Measurements from ENCODE around the gene ZNF282. TPM values are rescaled to one million over a fixed set of nuclear protein-coding genes. Genes with fewer than 3 reads are reported as not detected.

ZNF282 gene
- total RNA-seq, 1 donor from 2014 or later = 53.5 TPM

GRCh38 chr7:149218469-149219420 is 23.4 kb downstream of the ZNF282 start:
- no peaks in the 10 kb centered on the region for H3K9me3 Mint-ChIP-seq (ENCODE audit: low read depth)
- H3K4me3 Mint-ChIP-seq (ENCODE audit: low read depth) = no peak overlapping the region
- H3K27me3 Mint-ChIP-seq = no peaks in the 10 kb centered on the region
- TF ChIP-seq CTCF (IDR thresholded peaks at IDR 0.05; ENCODE audit: unreplicated experiment) = no peak
- DNase-seq (ENCODE audit: low spot score, unreplicated experiment) = no peak
- no peaks in the 10 kb centered on the region for H3K4me1 Mint-ChIP-seq (ENCODE audit: low read depth)
- H3K27ac Mint-ChIP-seq = peak overlapping the region; percentile 21
- H3K36me3 Mint-ChIP-seq (ENCODE audit: insufficient read depth) = peaks cover 37% of the 10 kb centered on the region

GRCh38 chr7:149220534-149220933 is 25.2 kb downstream of the ZNF282 start:
- no peak overlapping the region for H3K4me3 Mint-ChIP-seq (ENCODE audit: low read depth)
- H3K27me3 Mint-ChIP-seq = no peaks in the 10 kb centered on the region
- H3K9me3 Mint-ChIP-seq (ENCODE audit: low read depth) = no peaks in the 10 kb centered on the region
- no peaks in the 10 kb centered on the region for H3K4me1 Mint-ChIP-seq (ENCODE audit: low read depth)
- H3K36me3 Mint-ChIP-seq (ENCODE audit: insufficient read depth) = peaks cover 38% of the 10 kb centered on the region
- DNase-seq (ENCODE audit: low spot score, unreplicated experiment) = no peak
- no peak overlapping the region for H3K27ac Mint-ChIP-seq
- no peak for TF ChIP-seq CTCF (IDR thresholded peaks at IDR 0.05; ENCODE audit: unreplicated experiment)

GRCh38 chr7:149223176-149223575 is 27.8 kb downstream of the ZNF282 start:
- H3K4me3 Mint-ChIP-seq (ENCODE audit: low read depth) = no peak overlapping the region
- H3K9me3 Mint-ChIP-seq (ENCODE audit: low read depth) = no peaks in the 10 kb centered on the region
- TF ChIP-seq CTCF (IDR thresholded peaks at IDR 0.05; ENCODE audit: unreplicated experiment) = no peak
- no peak for DNase-seq (ENCODE audit: low spot score, unreplicated experiment)
- H3K4me1 Mint-ChIP-seq (ENCODE audit: low read depth) = no peaks in the 10 kb centered on the region
- peaks cover 36% of the 10 kb centered on the region for H3K36me3 Mint-ChIP-seq (ENCODE audit: insufficient read depth)
- H3K27ac Mint-ChIP-seq = no peak overlapping the region
- H3K27me3 Mint-ChIP-seq = no peaks in the 10 kb centered on the region

- no peaks in the 10 kb centered on the region for H3K4me1 Mint-ChIP-seq (ENCODE audit: low read depth)
- no peak for TF ChIP-seq CTCF (IDR thresholded peaks at IDR 0.05; ENCODE audit: unreplicated experiment)
- H3K27me3 Mint-ChIP-seq = no peaks in the 10 kb centered on the region
- no peaks in the 10 kb centered on the region for H3K9me3 Mint-ChIP-seq (ENCODE audit: low read depth)
- DNase-seq (ENCODE audit: low spot score, unreplicated experiment) = no peak
- no peak overlapping the region for H3K27ac Mint-ChIP-seq
- no peak overlapping the region for H3K4me3 Mint-ChIP-seq (ENCODE audit: low read depth)
- peaks cover 32% of the 10 kb centered on the region for H3K36me3 Mint-ChIP-seq (ENCODE audit: insufficient read depth)
Observed at GRCh38 chr7:149223761-149224160, 28.4 kb downstream of the ZNF282 start.

GRCh38 chr7:149224352-149224751 is 29.0 kb downstream of the ZNF282 start:
- H3K36me3 Mint-ChIP-seq (ENCODE audit: insufficient read depth) = peaks cover 27% of the 10 kb centered on the region
- no peak overlapping the region for H3K4me3 Mint-ChIP-seq (ENCODE audit: low read depth)
- no peak for TF ChIP-seq CTCF (IDR thresholded peaks at IDR 0.05; ENCODE audit: unreplicated experiment)
- no peak for DNase-seq (ENCODE audit: low spot score, unreplicated experiment)
- H3K9me3 Mint-ChIP-seq (ENCODE audit: low read depth) = no peaks in the 10 kb centered on the region
- H3K27me3 Mint-ChIP-seq = peaks cover 3% of the 10 kb centered on the region
- H3K4me1 Mint-ChIP-seq (ENCODE audit: low read depth) = no peaks in the 10 kb centered on the region
- H3K27ac Mint-ChIP-seq = no peak overlapping the region
